Hepatocyte (in vitro differentiated cells): ENCODE measurements around the gene SRPK3.

Experiments
- CTCF ChIP-seq: fragments of 200-600 bp; sonication (generic); IDR thresholded peaks from 2 replicates; pipeline ENCODE4 v1.5.1; 2016; ENCODE audit warnings: antibody characterized with exemption, mild to moderate bottlenecking; ENCODE audit not compliant: poor library complexity
- EZH2 ChIP-seq: fragments of 200-600 bp; sonication (generic); IDR thresholded peaks from 2 replicates; pipeline ENCODE4 v1.6.1; 2016; ENCODE audit warnings: antibody characterized with exemption, mild to moderate bottlenecking, borderline replicate concordance
- EZH2phosphoT487 ChIP-seq: fragments of 200-600 bp; sonication (generic); IDR thresholded peaks from one replicate; pipeline ENCODE4 v1.6.1; 2018; ENCODE audit warnings: antibody characterized with exemption, mild to moderate bottlenecking, low read depth, moderate library complexity; ENCODE audit not compliant: unreplicated experiment, severe bottlenecking

DNA sequence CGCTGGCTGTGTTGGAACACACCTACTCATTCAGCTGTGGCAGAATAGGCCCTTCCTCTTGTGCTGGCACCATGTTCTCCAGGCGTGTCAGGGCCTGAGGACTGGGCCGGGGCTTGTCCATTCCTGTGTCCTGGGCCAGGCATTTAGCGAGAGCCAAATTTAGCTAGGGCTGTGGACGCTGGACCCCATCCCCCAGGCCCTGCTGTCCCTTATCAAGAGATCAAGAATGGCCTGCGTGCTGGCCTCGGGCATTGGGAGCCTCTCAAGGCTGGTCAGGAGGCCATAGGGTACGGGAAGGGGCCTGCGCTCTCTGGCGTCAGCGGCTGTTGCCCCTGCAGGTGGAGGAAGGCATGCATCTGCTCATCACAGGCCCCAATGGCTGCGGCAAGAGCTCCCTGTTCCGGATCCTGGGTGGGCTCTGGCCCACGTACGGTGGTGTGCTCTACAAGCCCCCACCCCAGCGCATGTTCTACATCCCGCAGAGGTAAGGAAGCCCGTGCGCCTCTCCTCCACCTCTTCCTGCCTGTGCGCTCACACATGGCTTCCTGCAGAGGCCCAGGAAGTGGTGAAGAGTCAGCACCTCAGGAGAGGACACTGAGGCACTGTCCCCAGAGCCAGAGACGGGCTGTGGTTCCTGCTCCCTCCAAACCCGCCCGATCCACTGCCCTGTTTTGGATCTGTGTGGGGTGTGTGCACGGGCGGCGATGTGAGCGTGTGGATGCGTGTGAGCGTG, 40.9 kb upstream of the SRPK3 start:
- no peak for TF ChIP-seq EZH2
- TF ChIP-seq CTCF, result no peak
- TF ChIP-seq EZH2phosphoT487, result no peak
